GM12865 (cell line): ENCODE measurements around the gene TCERG1L.

ENCODE experiments used
- DNase-seq: peaks from one replicate; pipeline ENCODE4 v3.0.0; 2010; ENCODE audit warnings: low read depth
- H3K4me3 ChIP-seq: 2 replicates; pipeline ENCODE4 v1.5.1; 2011; ENCODE audit warnings: mild to moderate bottlenecking, low read depth, low read length, control low read depth
- TF ChIP-seq, protein P1 (sequence below): IDR thresholded peaks from 2 replicates; pipeline ENCODE4 v1.5.1; 2011; ENCODE audit warnings: low read length, control low read depth, low read depth, inconsistent platforms; ENCODE audit not compliant: insufficient read depth; ENCODE audit errors: missing control alignments

TCERG1L gene

DNA sequence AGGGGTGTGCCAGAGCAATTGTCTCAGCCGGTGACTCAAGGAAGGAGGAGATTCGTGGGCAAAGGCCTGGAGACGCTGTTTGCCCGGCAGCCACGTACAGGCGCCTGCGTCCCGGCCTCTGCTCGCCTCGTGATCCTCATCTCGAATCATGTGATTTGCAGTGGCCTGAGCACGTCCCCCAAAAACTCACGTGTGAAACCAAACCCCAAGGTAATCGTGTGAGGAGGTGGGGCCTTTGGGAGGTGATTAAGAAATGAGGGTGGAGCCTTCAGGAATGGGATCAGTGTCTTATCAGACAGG is 226.8 kb downstream of the TCERG1L start:
- DNase-seq: no peak
- TF ChIP-seq, protein P1, sequence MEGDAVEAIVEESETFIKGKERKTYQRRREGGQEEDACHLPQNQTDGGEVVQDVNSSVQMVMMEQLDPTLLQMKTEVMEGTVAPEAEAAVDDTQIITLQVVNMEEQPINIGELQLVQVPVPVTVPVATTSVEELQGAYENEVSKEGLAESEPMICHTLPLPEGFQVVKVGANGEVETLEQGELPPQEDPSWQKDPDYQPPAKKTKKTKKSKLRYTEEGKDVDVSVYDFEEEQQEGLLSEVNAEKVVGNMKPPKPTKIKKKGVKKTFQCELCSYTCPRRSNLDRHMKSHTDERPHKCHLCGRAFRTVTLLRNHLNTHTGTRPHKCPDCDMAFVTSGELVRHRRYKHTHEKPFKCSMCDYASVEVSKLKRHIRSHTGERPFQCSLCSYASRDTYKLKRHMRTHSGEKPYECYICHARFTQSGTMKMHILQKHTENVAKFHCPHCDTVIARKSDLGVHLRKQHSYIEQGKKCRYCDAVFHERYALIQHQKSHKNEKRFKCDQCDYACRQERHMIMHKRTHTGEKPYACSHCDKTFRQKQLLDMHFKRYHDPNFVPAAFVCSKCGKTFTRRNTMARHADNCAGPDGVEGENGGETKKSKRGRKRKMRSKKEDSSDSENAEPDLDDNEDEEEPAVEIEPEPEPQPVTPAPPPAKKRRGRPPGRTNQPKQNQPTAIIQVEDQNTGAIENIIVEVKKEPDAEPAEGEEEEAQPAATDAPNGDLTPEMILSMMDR: no peak
- no peak overlapping the region for H3K4me3 ChIP-seq

DNA sequence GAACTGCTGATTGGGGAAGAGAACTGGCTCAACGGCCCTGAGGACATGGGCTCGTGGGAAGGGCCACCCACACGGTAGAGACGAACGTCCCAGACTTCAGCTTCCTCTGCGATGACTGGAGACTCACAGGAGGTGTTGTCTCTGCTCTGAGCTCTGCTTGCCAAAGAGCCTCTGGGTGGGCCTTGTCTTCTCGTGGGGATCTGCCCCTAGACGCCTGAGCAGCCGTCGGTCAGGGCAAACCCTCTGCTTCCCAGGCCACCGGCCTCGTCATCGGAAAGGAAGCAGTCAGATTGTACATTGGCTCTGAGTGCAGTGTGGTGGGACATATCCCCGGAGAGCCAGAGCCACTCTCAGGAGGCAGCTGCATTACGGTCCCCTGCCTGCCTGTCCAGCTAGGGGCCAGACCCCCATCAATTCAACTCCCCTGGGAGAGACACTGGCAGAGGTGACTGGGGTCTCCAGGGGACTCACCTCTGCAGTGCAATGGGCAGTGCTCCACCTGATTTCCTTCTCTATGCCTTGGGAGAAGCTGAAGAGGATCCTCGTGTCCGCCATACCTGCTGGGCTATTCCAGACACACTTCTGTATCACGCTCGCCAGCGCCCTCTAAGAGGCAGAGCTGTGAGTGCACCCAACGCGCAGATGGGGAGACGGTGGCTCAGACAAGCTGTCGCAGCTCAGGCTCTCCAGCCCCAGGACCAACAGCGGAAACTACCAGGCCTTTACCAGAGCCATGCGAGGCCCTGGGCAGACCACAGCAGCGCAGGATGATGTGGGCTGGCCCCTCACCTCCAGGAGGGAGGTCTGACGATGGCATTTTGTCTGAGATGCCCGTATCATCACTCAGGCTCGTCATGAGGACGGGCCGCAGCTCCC is 227.4 kb downstream of the TCERG1L start:
- H3K4me3 ChIP-seq: no peak overlapping the region
- DNase-seq: no peak
- TF ChIP-seq, protein P1: no peak

DNA sequence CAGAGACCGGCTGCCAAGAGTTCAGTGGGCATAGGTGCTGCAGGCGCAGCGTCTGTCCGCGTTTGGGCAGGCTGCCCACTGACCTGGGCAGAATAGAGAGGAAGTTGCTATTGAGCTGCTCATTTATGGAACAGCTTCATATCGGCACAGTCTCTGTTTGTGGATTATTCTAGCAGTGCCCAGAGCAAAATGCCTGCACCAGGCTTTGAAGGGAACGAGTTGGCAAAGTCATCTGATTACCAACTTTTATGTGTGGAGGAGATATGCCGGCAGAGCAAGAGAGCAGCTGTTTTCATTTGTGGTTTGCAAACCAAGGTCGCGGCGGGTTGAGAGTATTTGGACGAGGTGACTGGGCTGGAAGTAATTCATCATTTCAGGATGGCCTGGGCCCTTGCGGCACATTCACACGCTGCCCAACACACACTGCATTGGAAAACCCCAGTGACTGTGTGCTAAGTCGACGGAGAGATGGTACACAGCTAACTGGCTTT is 228.5 kb downstream of the TCERG1L start:
- TF ChIP-seq, protein P1: no peak
- no peak for DNase-seq

DNA sequence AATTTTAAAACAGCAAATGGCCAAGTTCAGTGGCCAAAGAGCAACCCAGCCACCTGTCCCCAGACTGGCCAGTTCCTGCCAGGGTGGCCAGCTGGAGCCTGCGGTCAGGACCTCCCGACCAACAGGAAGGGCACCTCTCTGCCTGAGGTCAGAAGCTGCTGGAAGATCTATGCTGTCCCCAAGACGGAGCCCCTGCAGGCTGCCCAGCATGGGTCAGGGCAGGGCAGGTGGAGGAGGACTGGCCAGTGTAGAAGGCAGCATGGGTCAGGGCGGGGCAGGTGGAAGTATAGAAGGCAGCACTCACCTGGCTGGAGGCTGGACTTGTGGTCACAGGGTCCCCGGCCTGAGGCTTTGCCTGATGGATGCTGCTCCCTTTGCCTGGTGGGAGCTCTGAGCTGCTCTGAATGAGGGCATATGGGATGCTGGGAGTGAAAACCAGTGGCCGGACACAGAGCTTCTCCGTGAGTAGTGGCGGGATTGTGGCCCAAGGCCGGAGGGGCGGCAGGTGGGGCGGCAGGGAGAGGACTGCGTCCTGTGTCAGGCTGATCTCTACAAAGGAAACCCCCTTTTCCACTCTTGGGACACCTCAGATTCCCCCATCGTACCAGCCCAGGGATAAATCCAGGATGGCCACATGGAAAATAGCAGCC is 229.2 kb downstream of the TCERG1L start:
- no peak overlapping the region for H3K4me3 ChIP-seq
- TF ChIP-seq, protein P1: no peak

More for the DNA sequence above, 228.5 kb downstream of the TCERG1L start:
- no peak overlapping the region for H3K4me3 ChIP-seq

DNA sequence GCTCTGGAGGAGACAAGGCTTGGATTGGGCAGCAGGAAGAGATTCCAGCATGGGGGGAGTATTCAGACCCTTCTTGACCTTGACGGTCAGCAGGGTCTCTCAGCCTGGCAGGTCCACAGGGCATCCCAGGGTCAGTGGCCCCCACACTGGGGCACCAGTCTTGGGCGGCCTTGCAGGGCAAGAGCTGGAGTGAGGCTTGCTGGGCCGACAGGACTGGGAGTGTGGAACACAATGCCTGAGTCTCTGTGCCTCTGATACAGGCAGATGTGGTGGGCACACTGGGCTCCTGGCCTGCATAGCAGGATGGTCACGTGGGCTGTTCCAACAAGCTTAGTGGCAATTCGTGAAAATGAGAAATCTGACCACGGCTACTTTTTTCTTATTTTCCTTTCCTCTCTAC is 229.7 kb downstream of the TCERG1L start:
- TF ChIP-seq, protein P1: no peak
- no peak for DNase-seq
- H3K4me3 ChIP-seq: no peak overlapping the region

More for the DNA sequence above, 229.2 kb downstream of the TCERG1L start:
- DNase-seq: no peak

DNA sequence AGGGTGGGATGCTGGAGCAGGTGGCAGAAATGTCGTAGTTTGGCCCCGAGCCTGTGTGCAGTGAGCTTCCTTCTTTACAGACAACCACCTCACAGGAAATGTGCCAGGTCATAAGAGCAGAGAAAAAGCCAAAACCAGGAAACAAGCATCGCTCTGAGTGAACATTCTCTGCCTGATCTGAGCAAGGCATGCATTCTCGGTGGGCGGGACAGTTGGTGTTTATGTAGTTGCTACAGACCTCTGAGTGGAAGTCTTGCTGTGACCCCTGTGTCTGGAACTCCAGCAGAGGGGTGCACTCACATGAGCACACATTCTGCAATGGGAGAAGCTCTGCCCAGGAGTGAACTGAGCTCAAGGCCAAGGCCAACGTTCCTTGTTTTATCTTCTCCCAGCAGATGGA is 230.1 kb downstream of the TCERG1L start:
- TF ChIP-seq, protein P1: no peak
- no peak for DNase-seq
- H3K4me3 ChIP-seq: no peak overlapping the region
